Testis (tissue), 2 donors: ENCODE measurements around the gene C1orf52.
"Not testable (repeated sequence)": the region's sequence is repeated elsewhere in the genome, so short reads cannot be mapped to it uniquely, and the experiment has no call there.

Experiments used
- POLR2A ChIP-seq: fragments of 450-650 bp; IDR thresholded peaks from one replicate; pipeline ENCODE4 v1.6.1; 2017; ENCODE audit warnings: antibody characterized with exemption, mild to moderate bottlenecking, moderate library complexity
- TF ChIP-seq, protein P1 (sequence below), 3 experiments: fragments of 450-650 bp in 2 of 3; fragments of 200-600 bp in 1 of 3; sonication (generic) in 1 of 3; IDR thresholded peaks; one replicate each; pipeline ENCODE4 v1.5.1; 2016 to 2019; ENCODE audit warnings: antibody characterized with exemption in 3 of 3, mild to moderate bottlenecking in 2 of 3, moderate library complexity in 1 of 3

DNA sequence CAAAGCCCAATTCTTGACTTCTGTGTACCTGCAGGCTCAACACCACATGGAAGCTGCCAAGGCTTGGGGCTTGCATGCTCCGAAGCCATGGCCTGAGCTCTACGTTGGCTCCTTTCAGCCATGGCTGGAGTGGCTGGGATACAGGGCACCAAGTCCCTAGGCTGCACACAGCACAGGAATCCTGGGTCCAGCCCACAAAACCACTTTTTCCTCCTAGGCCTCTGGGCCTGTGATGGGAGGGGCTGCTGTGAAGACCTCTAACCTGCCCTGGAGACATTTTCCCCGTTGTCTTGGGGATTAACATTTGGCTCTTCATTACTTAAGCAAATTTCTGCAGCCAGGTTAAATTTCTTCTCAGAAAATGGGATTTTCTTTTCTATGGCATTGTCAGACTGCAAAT, 10.4 kb downstream of the C1orf52 start:
- not testable (repeated sequence) for TF ChIP-seq POLR2A
- TF ChIP-seq, protein P1, sequence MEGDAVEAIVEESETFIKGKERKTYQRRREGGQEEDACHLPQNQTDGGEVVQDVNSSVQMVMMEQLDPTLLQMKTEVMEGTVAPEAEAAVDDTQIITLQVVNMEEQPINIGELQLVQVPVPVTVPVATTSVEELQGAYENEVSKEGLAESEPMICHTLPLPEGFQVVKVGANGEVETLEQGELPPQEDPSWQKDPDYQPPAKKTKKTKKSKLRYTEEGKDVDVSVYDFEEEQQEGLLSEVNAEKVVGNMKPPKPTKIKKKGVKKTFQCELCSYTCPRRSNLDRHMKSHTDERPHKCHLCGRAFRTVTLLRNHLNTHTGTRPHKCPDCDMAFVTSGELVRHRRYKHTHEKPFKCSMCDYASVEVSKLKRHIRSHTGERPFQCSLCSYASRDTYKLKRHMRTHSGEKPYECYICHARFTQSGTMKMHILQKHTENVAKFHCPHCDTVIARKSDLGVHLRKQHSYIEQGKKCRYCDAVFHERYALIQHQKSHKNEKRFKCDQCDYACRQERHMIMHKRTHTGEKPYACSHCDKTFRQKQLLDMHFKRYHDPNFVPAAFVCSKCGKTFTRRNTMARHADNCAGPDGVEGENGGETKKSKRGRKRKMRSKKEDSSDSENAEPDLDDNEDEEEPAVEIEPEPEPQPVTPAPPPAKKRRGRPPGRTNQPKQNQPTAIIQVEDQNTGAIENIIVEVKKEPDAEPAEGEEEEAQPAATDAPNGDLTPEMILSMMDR (IDR thresholded peaks at IDR 0.05) = not testable (repeated sequence)
